HUES64 (cell line): ENCODE measurements around the gene SLC6A13.

Experiments used
- H3K27ac ChIP-seq: 2 replicates; pipeline ENCODE4 v1.7.0; 2013; ENCODE audit warnings: low read depth, low read length, inconsistent platforms
- H3K27me3 ChIP-seq: 2 replicates; pipeline ENCODE4 v1.6.1; 2013; ENCODE audit warnings: mild to moderate bottlenecking, low read length; ENCODE audit not compliant: insufficient read depth
- H3K36me3 ChIP-seq: 2 replicates; pipeline ENCODE4 v1.6.1; 2013; ENCODE audit warnings: mild to moderate bottlenecking, low read length; ENCODE audit not compliant: insufficient read depth
- H3K4me1 ChIP-seq: 2 replicates; pipeline ENCODE4 v1.6.1; 2013; ENCODE audit warnings: mild to moderate bottlenecking, low read length, moderate library complexity; ENCODE audit not compliant: insufficient read depth
- H3K4me3 ChIP-seq: 2 replicates; pipeline ENCODE4 v1.5.1; 2013; ENCODE audit warnings: mild to moderate bottlenecking, low read length, moderate library complexity
- H3K9ac ChIP-seq: 2 replicates; pipeline ENCODE4 v1.6.1; 2013; ENCODE audit warnings: mild to moderate bottlenecking, low read depth, low read length
- H3K9me3 ChIP-seq: 2 replicates; pipeline ENCODE4 v1.6.1; 2013; ENCODE audit warnings: low read depth, low read length; ENCODE audit not compliant: insufficient read depth
- WGBS: fragments of 150-250, 120-280 bp; methylation state at CpG from one replicate; pipeline ENCODE4 v1.1.7; 2013; ENCODE audit warnings: missing lambda C conversion rate; 5-methylcytosine and 5-hydroxymethylcytosine counted together

Gene SLC6A13

DNA sequence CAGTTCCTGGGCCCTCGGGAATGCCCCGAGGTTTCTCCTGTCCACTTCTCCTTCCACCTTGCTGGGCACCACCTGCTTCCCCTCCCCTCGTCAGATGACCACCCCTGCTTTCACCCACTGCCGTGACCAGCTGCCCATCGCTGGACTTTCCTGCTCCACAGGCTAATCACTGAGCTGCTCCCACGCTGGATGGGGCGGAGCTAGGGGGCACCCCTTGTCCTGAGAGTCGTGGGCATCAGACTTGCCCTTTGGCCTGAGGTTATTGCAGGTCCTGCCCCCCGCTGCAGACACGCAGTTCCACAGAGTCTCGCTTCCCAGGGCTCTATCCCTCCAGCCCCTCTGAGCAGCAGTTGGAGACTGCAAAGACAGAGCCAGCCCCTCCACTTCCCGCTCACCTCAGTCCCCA, 49.1 kb downstream of the SLC6A13 start:
- Histone ChIP-seq H3K27ac (no peak overlapping the region), H3K4me3 (peak overlapping the region; percentile 11; the same call in 1 of the 2 replicates), H3K36me3 (no peaks in the 10 kb centered on the region), H3K4me1 (peaks cover 10% of the 10 kb centered on the region; the same call in 1 of the 2 replicates), H3K9me3 (no peaks in the 10 kb centered on the region), H3K9ac (no peak overlapping the region), H3K27me3 (peaks cover 69% of the 10 kb centered on the region)
- 43% methylated on average over 12 of the region's 12 CpGs for WGBS

DNA sequence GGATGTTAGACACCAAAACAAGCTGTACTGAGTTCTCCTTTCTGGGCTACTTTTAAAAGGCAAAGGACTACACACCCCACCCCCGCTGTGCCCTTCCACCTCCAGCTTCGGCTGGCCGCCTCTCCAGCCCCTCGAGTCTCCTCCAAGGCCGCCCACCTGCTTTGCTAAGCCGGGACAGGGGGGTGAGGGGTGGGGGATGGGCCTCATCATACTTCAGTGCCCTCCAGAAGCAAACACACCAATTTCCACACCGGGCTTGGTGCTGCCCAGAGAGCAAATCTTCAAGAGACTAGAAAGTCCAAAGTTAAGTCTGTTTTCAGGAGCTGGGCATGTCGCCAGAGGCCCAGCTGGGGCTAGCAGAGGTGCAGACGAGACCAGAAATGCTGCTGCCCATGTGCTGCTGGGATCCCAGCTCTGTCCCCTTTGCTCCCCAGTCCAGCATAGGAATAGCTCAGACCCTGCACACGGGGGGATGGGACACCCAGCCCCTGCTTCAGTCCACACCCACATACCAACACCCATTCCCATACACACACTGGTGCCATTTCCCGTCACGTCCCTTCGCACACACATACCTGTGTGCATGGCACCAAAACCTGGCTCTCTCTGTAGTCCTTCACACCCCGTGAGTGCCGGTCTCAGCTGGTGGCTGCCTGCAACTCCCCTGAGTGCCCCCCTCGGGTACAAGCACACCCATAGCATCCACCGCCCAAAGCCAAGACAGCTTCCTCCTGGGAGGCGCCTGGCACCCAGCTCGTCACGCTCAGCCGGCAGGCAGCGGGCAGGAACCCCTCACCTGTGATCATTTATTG, 49.7 kb downstream of the SLC6A13 start:
- peaks cover 75% of the 10 kb centered on the region for H3K27me3 ChIP-seq
- H3K9ac ChIP-seq = no peak overlapping the region
- H3K4me1 ChIP-seq = peaks cover 10% of the 10 kb centered on the region; the same call in 1 of the 2 replicates
- no peak overlapping the region for H3K27ac ChIP-seq
- no peaks in the 10 kb centered on the region for H3K9me3 ChIP-seq
- no peaks in the 10 kb centered on the region for H3K36me3 ChIP-seq
- H3K4me3 ChIP-seq = no peak overlapping the region
- 50% methylated on average over 19 of the region's 22 CpGs for WGBS

DNA sequence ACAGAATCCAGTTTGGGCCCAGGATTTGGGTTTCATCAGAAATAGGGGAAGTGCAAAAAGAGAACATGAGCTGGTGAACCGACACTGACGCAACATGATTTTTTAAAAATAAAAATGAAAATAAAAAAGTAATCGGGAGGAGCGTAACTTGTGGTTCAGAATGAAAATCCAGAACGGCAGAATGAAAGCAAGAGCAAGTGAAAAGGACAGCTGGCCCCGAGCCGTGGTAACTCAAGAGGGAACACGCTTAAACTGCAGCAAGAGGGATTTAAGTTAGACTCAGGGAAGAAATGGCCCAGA, 50.3 kb downstream of the SLC6A13 start:
- Histone ChIP-seq H3K4me1 (peaks cover 10% of the 10 kb centered on the region; the same call in 1 of the 2 replicates), H3K9ac (no peak overlapping the region), H3K27me3 (peaks cover 80% of the 10 kb centered on the region), H3K4me3 (no peak overlapping the region), H3K9me3 (no peaks in the 10 kb centered on the region), H3K36me3 (no peaks in the 10 kb centered on the region), H3K27ac (no peak overlapping the region)
- WGBS = 63% methylated on average over 8 of the region's 8 CpGs

DNA sequence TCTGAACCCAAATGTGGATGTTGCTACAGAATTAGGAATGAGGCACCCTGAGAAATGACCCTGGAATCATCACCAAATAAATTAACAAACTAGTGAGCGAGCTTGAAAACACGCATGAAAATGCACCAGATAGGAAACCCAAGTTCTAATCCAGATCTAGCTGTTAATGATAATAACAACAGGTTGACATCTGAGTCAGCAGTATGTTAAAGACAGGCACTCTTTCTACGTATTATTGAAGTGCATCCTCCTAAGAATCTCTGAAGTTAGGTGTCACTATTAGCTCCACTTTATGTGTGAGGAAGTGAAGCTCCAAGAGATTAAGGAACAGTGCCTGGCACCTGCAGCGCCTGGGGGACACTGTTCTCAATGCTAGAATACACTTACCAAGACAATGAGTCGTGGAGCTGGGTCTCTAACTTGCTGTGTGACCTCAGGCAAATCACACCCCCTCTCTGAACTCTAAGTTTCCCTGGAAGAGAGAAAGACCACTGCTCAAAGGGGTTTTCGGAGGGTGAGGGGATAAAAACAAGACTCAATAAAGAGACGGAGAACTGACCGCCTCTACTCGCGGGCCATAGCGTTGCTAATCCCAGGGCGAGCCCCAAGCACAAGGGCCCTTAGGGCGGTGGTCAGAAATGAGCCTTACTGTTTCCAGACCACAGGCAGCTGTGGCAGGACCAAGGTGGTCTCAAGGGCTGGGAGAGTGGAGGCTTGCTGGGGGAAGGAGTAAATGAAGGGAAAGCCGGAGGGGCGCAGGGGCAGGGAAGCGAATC, 50.8 kb downstream of the SLC6A13 start:
- WGBS = 47% methylated on average over 16 of the region's 16 CpGs
- Histone ChIP-seq H3K4me3 (no peak overlapping the region), H3K27me3 (peaks cover 84% of the 10 kb centered on the region), H3K4me1 (peaks cover 10% of the 10 kb centered on the region; the same call in 1 of the 2 replicates), H3K9me3 (no peaks in the 10 kb centered on the region), H3K27ac (no peak overlapping the region), H3K36me3 (no peaks in the 10 kb centered on the region), H3K9ac (no peak overlapping the region)

DNA sequence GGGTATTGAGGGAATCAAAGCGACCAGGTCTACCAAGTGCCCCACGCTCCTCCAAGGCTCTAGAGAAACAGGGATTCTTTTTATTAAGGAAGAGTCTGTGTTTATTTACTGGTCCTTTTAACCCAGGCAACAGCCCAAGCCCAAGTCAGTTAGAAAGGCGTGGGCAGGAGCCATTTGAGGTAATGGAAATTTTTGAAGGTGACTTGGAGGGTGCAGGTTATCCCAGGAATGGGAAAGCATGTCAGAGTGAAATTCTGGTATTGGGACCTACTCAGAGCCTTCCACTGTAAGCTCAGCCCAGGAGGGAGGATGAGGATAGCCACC, 51.5 kb downstream of the SLC6A13 start:
- Histone ChIP-seq H3K4me3 (no peak overlapping the region), H3K9ac (no peak overlapping the region), H3K4me1 (peaks cover 10% of the 10 kb centered on the region; the same call in 1 of the 2 replicates), H3K36me3 (no peaks in the 10 kb centered on the region), H3K27me3 (peaks cover 92% of the 10 kb centered on the region), H3K27ac (no peak overlapping the region), H3K9me3 (no peaks in the 10 kb centered on the region)
- WGBS = 85% methylated on average over 3 of the region's 3 CpGs

DNA sequence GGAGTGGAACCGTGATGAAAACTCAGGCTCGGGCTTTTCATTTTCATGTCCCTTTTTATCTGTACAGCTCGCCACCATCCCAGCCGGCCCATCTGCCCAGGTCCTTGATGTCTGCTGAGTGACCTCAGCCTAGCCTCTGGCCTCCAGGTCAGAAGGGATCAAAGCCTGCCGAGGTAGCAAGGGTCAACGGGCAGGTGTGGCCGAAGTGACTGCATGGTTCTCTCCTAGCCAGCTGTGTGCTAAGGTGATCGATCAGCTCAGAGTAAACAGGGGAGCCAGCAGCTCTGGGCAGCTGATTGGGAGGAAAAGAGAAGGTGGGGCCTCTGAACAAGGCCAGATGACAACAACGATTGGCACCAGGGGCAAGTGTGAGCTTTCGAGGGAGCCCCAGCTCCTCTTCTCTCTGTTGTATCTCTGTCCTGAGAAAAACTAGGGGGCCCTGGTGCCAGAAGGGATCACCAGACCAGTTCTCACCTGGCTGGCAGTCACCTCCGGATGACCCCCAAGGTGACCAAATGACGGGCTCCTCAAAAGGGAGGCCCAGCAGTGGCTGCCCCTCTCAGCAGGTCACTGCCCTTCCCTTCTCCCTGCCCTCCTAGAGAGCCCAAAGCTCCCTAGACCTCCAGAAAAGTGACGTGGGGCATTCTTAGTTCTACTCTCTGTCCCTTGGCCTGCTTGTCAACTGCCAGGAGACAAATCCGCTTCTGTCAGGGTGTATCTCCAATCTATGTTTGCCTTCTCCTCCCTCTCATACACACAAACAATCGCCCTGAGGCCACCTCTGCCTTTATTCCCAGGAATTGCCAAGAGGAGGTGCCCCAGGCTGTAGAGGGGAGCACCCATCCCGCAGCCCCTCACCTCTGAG, 52.1 kb downstream of the SLC6A13 start:
- no peak overlapping the region for H3K9ac ChIP-seq
- 77% methylated on average over 16 of the region's 16 CpGs for WGBS
- peaks cover 10% of the 10 kb centered on the region; the same call in 1 of the 2 replicates for H3K4me1 ChIP-seq
- no peak overlapping the region for H3K27ac ChIP-seq
- H3K27me3 ChIP-seq = peaks cover 97% of the 10 kb centered on the region
- H3K9me3 ChIP-seq = no peaks in the 10 kb centered on the region
- H3K36me3 ChIP-seq = no peaks in the 10 kb centered on the region
- no peak overlapping the region for H3K4me3 ChIP-seq

DNA sequence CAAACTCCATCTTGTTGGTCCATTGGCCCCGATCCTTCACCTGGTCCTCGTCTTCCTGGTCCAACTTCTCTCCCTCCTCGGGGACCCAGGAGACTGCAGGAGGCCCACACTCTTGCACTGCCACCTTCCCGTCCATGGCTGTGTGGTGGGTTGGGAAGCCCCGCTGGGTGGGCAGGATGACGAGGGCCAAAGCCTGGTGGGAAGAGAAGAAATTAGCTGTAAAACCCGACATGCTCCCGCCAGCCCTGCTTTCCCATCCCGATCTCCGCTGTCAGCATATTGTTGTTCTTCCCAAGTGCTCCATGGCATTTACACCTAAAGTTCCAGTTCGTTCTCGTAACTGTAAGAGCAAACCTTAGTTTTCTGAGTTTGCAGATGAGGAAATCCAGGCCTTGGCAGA, 52.8 kb downstream of the SLC6A13 start:
- no peak overlapping the region for H3K4me3 ChIP-seq
- H3K27me3 ChIP-seq = peaks cover 97% of the 10 kb centered on the region
- WGBS = 89% methylated on average over 12 of the region's 12 CpGs
- peaks cover 10% of the 10 kb centered on the region; the same call in 1 of the 2 replicates for H3K4me1 ChIP-seq
- H3K9me3 ChIP-seq = no peaks in the 10 kb centered on the region
- H3K36me3 ChIP-seq = no peaks in the 10 kb centered on the region
- no peak overlapping the region for H3K9ac ChIP-seq
- no peak overlapping the region for H3K27ac ChIP-seq

DNA sequence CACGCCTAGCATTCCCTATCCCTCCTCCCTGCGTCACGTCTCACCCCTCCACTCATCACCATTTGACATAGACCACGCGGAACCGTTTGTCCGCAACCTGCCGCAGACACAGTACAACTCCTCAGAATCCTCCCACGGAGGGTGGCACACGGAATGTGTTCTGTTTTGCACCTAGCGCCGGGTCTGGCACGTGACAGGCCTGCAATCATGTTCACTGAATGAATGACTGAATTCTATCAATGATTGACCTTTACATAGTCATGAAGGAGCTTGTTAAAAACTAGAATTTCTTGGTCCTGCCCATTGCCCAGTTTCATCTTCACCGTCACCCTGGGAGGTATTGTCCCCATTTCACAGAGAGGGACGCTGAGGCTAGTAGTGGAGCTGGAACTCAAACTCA, 53.4 kb downstream of the SLC6A13 start:
- Histone ChIP-seq H3K9ac (no peak overlapping the region), H3K36me3 (no peaks in the 10 kb centered on the region), H3K27ac (no peak overlapping the region), H3K9me3 (no peaks in the 10 kb centered on the region), H3K4me1 (peaks cover 9% of the 10 kb centered on the region; the same call in 1 of the 2 replicates), H3K27me3 (peaks cover 98% of the 10 kb centered on the region), H3K4me3 (no peak overlapping the region)
- WGBS = 86% methylated on average over 14 of the region's 15 CpGs

DNA sequence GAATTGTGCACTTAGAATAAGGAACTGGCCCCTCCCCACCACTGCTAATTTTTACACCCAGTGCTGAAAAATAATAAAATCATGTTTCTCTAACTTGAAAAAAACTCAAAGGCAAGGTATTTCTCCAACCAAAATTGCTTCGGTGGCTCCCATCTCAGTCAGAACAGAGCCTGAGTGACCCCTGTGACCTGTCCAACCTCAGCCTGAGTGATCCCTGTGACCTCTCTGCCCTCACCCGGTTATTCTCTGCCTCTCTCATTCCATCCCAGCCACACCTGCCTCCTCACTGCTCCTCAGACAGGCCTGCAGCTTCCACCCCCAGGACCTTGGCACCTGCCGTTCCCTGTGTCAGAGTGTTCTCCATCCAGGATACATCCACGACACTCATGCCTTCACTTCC, 53.8 kb downstream of the SLC6A13 start:
- H3K4me1 ChIP-seq = peaks cover 8% of the 10 kb centered on the region; the same call in 1 of the 2 replicates
- WGBS = 84% methylated on average over 4 of the region's 4 CpGs
- peaks cover 98% of the 10 kb centered on the region for H3K27me3 ChIP-seq
- no peak overlapping the region for H3K4me3 ChIP-seq
- H3K9me3 ChIP-seq = no peaks in the 10 kb centered on the region
- no peak overlapping the region for H3K9ac ChIP-seq
- no peak overlapping the region for H3K27ac ChIP-seq
- no peaks in the 10 kb centered on the region for H3K36me3 ChIP-seq

DNA sequence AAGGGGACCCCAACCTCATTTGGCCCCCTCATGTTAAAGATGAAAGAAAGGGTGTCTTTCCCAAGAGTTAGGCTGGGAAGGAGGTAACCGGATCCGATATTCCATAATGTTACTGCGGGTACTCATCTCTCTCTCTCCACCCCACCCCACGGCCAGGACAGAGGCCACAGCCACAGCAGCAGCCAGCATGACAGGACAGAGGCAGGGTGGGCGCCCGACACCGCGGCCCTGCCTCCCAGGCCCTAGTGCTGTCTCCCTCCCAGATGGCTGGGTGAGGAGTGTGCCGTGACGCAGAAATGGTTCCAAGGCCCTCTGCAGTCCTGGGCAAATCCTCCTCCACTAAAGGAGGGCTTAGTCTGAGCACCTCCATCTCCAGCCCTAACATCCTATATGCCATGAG, 54.8 kb downstream of the SLC6A13 start:
- Histone ChIP-seq H3K9me3 (no peaks in the 10 kb centered on the region), H3K27me3 (peaks cover 98% of the 10 kb centered on the region), H3K4me3 (no peak overlapping the region), H3K4me1 (peaks cover 5% of the 10 kb centered on the region; the same call in 1 of the 2 replicates), H3K36me3 (no peaks in the 10 kb centered on the region), H3K9ac (no peak overlapping the region), H3K27ac (no peak overlapping the region)
- 90% methylated on average over 8 of the region's 10 CpGs for WGBS
